HG03442 (cell line): ENCODE data around the gene YWHAG.
"Not testable (repeated sequence)": the region's sequence is repeated elsewhere in the genome, so short reads cannot be mapped to it uniquely, and the experiment has no call there.

Source experiments
- ATAC-seq: cut with Tn5 transposase; IDR thresholded peaks from one replicate; pipeline ENCODE4 v1.9.1; 2021; ENCODE audit warnings: mild to moderate bottlenecking, moderate library complexity; ENCODE audit not compliant: unreplicated experiment

Gene YWHAG

GRCh38 chr7:76301000-76301399, 57.8 kb downstream of the YWHAG start:
- ATAC-seq = no peak

- ATAC-seq = no peak
These were observed 58.5 kb downstream of the YWHAG start for GRCh38 chr7:76300166-76300731.

- no peak for ATAC-seq
These were observed 61.7 kb downstream of the YWHAG start for GRCh38 chr7:76296743-76297740.

- peak; percentile 35 for ATAC-seq
These were observed 64.3 kb downstream of the YWHAG start for GRCh38 chr7:76294344-76295024.

GRCh38 chr7:76293407-76293901, 65.3 kb downstream of the YWHAG start:
- ATAC-seq = no peak

GRCh38 chr7:76292911-76293310, 65.9 kb downstream of the YWHAG start:
- not testable (repeated sequence) for ATAC-seq

- ATAC-seq = no peak
These were observed 66.6 kb downstream of the YWHAG start for GRCh38 chr7:76292213-76292573.

GRCh38 chr7:76291351-76292212, 67.2 kb downstream of the YWHAG start:
- peak; percentile 69 for ATAC-seq

- ATAC-seq = not testable (repeated sequence)
These were observed 67.9 kb downstream of the YWHAG start for GRCh38 chr7:76290847-76291350.

- ATAC-seq = no peak
These were observed 71.9 kb downstream of the YWHAG start for GRCh38 chr7:76286842-76287403.

- no peak for ATAC-seq
These were observed 73.0 kb downstream of the YWHAG start for GRCh38 chr7:76285604-76286374.

- ATAC-seq = no peak
These were observed 75.3 kb downstream of the YWHAG start for GRCh38 chr7:76283254-76284159.

GRCh38 chr7:76282344-76283253, 76.2 kb downstream of the YWHAG start:
- ATAC-seq = no peak

- ATAC-seq = no peak
These were observed 77.0 kb downstream of the YWHAG start for GRCh38 chr7:76281706-76282343.

GRCh38 chr7:76281006-76281705, 77.6 kb downstream of the YWHAG start:
- ATAC-seq = no peak

- ATAC-seq = no peak
These were observed 78.4 kb downstream of the YWHAG start for GRCh38 chr7:76280408-76280807.
